Epithelial cell of prostate (primary cell): Measurements from ENCODE around the gene IDUA.

Experiments used
- DNase-seq: peaks from one replicate; pipeline ENCODE4 v3.0.0-alpha.2; 2011; ENCODE audit warnings: low read depth, low spot score
- H3K27ac ChIP-seq: fragments of 450-650 bp; 2 replicates; pipeline ENCODE4 v1.5.1; 2017; ENCODE audit warnings: mild to moderate bottlenecking

IDUA gene

DNA sequence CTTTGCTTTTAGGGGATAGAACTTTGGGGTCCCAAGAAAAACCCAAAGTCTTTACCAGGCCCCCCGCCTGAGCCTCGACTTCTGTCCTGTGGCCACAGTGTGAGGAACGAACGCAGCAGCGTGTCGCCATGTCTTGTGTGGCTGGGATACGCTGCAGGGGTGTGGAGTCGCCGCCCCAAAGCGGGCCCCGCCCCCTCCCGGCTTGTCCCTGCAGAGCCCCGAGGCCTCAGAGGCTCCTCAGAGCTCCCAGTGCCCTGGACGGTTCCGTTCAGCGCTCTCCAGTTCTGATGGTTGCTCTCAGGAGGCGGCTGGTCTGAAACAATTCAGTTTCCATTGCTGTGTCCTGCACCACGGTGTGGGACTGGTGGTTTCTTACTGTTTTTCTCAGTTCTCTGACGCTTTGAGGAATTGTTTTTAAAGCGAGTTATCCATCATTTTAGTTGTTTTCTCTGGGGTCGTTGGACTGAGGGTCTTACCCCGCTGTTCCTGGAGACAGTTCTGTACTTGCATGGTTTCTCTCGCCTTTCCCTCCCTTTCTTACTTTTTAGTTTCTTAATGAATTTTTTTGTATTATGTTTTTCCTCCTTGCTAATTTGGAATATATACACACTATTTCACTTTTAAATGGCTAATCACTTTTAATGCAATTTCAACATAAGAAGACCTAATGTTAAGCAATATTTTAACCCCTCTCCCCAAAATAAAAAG, 1.6 kb upstream of the IDUA start:
- no peak overlapping the region for H3K27ac ChIP-seq
- DNase-seq, result no peak

DNA sequence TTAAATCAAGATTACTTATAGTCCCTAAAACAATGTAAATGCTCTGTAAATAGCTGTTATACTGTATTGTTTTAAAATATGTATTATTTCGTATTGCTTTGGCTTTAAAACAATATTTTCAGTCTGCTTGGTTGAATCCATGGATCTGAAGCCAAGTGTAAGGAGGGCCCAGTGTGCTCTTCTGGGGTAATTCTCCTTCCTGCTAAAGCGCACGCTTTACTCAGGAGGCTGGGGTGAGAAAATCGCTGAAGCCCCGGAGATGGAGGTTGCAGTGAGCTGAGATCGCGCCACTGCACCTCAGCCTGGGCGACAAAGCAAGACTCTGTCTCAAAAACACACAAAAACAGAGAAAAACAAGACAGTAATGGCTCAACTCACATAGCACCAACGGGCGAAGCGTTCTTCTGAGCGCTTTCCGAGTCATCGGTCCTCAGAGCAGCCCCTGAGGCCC, 391 bp upstream of the IDUA start:
- peak overlapping the region; percentile 51 for H3K27ac ChIP-seq
- DNase-seq, result no peak

DNA sequence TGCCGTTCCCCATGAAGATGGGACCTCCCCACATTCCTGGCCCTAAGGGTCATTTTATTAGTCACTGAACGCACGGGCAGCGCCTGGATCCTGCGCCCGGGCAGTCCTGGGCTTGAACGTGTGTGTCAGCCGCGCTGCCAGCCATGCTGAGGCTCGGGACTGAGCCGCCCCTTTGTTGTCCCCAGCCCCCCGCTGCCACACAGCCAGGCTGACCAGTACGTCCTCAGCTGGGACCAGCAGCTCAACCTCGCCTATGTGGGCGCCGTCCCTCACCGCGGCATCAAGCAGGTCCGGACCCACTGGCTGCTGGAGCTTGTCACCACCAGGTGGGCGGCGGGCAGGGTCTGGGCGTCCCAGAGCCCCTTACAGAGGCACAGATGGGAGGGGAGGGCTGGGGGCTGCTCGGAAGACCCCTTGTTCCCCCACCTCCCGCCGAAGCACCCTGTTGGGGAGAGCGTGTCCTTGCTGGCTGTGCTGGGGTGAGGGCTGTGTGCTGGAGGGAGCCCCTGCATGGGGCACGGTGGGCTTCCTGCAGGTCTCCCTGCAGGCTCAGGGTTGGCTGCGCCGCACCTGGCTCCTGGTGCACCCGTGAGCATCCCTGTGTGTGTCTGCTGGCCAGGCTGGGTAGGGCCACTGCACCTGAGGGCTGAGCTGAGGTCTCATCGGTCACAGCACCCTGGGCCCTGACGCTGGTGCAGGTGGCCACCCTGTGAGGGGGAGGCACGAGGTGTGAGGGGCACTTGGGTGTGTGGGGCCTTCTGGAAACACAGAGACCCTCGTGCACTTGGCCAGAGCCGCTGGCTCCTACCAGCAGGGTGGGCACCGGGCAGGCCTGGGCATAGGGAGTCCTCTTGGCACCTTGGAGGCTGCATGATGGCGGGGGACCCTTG, 1.0 kb downstream of the IDUA start:
- no peak for DNase-seq
- peak overlapping the region; percentile 51 for H3K27ac ChIP-seq

DNA sequence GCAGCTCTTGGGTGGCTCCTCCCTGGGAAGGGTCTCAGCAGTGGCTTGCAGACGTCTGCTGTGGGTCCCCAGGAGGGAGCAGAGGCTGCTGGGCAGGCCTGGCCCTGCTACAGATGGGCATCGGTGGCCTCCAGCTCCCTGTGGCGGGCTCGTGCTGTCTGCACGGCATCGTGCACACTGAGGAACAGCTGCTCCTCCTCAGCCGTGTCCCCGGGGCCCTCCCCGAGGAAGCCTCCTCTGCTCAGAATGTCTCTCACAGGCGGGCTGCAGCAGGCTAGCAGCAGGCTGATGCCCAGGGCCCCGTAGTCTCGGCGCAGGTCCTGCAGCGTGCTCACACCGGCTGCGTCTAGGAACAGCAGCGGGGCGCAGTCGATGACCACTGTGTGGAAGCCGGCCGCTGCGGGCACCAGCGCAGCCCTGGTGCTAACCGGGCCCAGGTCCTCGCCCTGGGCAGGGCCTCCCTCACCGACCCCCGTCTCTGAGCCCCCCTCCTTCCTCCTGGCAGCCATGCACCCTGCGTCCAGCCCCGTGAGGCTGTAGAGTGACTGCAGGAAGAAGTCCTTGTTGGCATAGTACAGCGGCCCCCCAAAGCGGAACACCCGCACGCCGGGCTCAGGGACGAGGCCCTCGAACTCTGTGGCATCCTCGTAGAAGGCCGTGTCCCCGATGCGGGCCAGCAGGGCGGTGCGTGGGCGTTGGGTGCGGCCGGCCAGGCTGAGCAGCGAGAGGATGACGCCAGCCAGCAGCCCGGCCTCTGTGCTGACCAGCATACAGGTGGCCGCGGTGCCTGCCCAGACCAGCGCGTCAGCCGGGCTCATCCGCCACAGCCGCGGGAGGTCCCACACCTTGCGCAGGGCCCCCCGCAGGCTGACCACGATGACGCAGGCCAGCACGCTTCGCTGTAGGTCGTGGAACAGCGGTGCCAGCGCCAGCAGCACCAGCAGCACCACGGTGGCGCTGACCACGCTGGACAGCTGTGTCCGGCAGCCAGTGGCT, 2.2 kb downstream of the IDUA start:
- no peak for DNase-seq

DNA sequence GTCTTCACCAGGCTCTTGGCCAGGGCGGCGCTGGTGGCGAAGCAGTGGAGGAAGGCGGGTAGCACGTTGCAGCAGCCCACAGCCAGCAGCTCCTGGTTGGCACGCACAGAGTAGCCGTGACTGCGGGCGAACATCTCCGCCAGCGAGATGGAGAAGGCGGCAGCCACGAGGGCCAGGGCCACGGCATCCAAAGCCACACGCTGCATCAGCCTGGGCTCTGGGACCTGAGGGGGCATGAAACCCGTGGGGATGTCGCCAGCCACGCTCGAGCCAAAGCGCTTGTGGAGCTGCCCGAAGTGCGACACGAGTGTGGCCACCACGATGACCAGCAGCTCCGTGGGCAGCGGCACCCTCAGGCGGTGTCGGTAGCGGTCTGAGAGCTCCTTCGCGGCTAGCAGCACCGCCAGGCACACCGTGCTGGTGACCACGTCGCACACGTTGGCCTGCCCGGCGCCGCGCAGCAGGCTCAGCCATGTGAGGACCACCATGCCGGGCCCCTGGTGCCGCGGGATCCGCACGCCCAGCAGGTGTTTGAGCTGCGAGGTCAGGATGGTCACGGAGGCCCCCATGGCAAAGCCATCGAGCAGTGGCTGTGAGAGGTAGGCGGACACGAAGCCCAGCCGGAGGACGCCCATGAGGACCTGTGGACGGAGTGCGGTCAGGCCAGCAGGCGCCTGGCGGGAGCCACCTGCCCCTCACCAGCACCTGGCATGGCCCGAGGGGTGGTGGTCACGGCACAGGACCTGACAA, 3.1 kb downstream of the IDUA start:
- DNase-seq, result no peak
- no peak overlapping the region for H3K27ac ChIP-seq

More for the DNA sequence above, 2.2 kb downstream of the IDUA start:
- no peak overlapping the region for H3K27ac ChIP-seq

DNA sequence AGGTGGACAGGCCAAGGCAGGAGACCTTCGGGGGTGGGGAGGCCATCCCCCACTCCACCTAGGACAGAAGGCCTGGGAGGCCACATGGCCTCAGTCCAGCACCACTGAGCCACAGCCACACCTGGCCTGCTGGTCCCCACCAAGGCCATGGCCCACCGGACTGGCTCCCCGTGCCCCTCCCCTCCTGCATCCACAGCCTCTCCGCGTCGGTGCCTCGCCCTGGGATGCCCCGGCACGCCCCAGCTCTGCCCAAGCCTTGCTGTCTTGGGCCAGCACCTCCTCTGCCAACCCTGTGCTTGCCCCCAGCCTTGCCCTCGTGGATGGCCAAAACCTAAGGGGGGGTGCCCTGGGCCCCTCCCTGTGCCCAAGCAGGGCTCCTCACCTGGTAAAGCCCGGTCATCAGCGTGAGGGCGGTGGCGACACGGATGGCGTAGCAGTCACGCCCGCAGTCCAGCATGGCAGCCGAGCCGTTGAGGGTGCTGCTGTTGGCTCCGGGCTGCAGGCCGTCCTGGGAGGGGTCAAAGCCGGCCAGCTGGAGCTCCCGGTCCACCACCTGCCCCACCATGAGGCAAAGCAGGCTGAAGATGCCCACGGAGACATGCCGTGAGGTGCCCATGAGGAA, 4.0 kb downstream of the IDUA start:
- no peak overlapping the region for H3K27ac ChIP-seq
- DNase-seq, result no peak

DNA sequence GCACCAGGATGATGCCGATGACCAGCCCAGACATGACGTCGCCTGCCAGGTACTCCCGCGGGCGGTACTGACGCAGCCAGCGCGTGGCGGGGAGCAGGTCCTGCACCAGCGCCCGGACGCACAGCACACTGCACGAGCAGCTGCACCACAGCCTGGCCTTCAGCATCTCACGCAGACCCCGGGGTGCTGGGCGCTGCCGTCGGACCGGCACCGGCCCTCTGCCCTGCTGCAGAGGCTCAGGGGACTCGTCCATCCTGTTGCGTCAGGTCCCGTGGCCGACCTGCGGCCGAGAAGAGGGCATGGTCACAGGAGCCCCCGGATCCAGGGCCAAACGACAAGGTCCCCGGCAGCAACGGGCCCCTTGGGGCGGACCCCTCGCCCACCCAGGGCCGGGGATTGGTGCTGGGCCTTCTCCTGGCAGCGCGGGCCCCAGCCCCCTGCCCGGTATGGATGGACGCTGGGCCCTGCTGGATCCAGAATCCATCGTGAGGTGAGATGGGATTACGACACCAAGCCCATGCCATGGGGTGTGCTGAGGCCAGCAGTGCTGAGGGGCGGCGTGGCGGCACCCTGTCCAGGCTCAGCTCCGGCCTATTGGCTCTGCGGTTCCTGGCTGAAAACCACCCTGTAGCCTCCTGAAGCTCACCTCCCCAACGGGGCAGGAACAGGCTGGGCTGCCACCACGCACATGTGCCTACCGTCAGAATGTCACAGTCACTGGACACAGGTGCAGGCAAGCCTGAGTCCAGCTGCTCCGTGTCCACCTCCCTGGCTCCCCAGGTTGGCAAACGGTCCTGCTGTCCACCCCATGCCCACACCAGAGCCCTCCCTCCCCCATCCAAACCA, 4.8 kb downstream of the IDUA start:
- H3K27ac ChIP-seq, result no peak overlapping the region
- no peak for DNase-seq

DNA sequence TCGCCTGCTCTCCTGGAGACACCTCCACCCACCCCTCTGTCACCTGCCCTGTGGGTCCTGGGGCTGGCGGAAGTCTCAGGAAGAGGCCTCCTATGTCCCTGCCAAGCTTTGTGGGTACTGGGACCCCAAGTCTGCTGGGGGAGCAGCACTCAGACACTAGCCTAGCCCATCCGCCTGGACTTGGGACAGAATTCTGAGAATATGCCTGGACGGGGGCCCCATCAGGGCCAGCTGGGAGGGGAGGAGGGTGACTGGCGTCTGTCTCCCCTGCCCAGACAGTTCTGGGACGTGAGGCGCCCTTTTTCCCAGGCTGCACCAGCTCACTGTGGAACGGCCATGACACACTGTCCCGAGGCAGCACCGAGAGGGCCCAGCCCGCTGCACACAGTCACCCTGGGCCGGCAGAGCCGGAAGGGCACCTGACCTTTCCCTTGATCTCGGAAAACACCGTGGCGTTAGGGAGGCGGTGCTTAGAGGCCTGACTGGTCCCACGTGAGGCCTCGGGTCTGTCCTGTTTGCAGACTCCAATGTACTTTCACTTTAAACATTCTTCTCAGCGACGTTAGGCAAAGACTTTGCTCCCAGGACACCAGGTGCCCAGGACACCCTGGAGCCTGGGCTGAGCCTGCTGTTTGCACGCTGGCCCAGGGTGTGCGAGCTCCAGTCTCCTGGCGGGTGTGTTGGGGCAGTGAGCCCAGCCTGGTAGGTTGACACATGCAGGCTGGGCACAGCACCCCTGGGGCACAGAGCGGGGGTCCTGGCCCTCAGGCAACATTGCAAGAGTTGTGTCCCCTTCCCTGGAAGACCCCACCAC, 5.7 kb downstream of the IDUA start:
- no peak for DNase-seq
- no peak overlapping the region for H3K27ac ChIP-seq

DNA sequence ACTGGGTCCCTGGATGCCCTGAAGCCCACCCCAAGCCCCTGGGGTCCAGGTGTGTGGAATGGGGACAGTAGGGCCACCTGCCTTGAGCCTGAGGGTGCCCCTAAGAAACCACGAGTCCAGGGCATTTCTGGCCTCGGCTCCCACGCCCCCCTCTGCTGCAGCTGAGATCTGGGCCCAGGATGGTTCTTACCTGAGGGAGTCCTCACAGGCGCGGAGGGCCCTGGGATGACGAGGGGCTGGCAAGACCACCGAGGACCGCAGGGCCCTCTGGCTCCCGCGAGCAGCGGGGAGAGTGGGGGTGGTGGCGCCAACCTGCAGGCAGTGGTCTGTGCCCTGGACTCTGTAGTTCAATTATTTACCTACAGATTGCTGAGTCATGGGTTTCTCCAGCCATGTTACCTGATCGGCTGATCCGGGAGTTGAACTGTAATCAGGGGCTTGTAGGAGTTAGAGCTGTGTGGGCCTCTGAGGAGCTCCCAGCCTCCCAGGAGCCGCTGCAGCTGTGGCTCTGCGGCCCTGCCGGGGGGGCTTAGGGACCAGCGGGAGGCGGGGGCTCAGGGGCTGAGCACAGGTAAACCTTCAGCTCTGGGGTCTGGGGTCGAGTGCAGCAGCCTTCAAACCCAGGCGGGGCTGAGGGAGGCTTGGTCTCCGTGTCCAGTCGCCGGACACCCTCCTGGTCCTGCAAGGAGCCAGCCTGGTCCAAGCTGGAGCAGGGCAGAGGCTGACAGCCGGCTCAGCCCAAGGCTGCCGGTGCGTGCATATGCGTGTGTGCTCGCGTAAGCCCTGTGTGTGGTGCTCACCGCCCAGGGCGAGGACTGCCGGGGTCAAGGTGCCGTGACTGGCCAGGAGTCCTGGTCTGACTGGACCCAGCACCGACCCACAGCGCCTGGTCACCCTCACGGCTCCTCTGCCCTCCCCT, 6.5 kb downstream of the IDUA start, which contains the start of gene SLC26A1:
SLC26A1 (minus strand) TSS at position 294 of the 919 bp plus-strand sequence. CDS start 1,701 bp downstream, outside the sequence.
- no peak within 1 kb of the TSS for H3K27ac ChIP-seq
- DNase-seq, result no peak

DNA sequence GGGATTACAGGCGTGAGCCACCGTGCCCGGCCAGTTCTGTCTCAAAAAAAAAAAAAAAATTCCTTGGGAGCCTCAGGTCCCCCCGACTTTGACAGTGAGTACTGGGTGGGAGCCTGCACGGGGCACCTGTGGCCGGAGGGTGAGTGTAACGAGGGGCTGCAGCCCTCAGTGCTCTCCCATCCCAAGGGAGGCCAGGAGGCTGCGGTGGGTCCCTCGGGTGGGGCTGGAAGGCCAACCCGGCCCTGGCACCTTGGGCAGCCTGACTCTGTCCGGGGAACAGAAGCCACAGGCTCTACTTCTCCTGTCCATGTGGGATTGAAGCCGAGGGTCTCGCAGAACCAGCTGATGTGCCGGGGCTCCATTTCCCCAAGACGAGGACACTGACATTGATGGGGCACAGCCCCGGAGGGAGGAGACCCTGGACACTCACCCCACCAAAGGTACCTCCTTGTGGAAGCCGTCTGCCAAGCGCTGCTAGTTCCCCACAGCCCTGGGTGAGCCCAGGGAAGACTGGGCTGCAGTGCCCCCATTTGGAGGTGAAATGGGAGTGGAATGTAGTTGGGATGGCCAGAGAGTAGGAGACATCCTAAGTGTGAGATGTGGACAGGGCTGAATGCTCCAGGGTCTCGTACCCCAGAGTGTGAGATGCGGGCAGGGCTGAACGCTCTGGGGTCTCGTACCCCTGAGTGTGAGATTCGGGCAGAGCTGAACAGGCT, 8.6 kb downstream of the IDUA start:
- H3K27ac ChIP-seq, result no peak overlapping the region
- no peak for DNase-seq

DNA sequence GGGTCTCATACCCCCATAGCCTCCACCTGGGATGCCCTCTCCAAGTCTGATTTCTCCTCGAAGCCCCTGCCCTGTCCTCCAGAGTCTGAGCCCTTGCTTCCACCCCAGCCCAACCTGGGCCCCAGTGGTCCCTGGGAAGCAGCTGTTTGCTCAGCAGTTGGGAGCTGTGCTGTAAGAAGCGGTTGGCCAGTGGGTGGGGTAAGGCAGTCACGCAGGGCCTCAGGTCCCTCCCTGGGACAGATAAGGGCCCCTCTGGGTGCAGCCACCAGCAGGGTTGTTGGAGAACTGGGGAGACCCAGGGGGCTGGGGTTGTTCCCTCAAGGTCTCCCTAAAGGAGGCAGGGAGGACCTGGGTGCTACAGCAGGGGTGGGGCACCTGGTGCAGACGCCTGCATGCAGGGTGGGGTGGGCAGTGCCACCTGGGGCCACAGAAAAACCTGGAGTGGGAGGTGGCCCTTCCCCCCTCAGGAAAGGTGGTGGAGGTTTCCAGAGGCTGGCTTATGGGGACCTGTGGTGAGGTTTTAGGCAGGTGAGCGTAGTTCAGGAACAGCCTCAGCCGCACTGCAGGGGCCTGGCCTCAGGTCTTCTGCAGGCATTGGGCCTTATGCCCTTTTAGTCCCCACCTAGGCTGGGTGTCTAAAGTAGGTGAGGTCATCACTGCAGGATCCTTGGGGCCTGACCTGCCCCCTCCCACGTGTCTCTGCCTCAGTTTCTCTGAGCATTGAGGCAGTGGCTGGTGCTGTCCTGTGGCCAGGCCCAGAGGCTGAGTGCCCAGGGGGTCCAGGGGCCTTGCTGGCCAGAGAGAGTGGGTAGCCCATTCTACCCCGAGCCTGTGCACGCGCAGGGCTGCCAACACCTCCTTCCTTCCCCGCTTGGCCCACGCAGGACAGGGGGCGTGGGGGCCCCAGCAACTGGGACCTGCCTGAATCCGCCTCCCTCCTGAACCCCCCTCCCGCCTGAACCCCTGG, 9.5 kb downstream of the IDUA start:
- DNase-seq, result no peak
- no peak overlapping the region for H3K27ac ChIP-seq

DNA sequence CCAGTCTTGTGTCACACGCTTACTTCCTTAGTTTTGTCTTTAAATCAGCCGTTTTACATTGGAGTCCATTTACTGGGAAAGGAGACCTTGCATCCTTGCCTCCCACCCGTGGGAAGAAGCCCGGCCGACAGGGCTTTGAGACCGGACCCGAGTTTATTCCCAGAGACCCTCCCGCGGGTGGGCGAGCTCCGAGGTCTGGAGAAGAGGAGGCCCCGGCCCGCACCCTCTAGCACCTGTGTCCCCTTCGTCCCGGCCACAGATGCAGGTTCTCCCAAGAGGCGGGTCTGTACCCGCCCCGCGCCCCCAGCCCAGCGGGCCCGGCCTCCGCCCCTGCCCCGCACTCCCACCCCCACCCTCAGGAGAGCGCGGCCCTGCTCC, 10.1 kb downstream of the IDUA start:
- DNase-seq, result no peak
- H3K27ac ChIP-seq, result no peak overlapping the region

DNA sequence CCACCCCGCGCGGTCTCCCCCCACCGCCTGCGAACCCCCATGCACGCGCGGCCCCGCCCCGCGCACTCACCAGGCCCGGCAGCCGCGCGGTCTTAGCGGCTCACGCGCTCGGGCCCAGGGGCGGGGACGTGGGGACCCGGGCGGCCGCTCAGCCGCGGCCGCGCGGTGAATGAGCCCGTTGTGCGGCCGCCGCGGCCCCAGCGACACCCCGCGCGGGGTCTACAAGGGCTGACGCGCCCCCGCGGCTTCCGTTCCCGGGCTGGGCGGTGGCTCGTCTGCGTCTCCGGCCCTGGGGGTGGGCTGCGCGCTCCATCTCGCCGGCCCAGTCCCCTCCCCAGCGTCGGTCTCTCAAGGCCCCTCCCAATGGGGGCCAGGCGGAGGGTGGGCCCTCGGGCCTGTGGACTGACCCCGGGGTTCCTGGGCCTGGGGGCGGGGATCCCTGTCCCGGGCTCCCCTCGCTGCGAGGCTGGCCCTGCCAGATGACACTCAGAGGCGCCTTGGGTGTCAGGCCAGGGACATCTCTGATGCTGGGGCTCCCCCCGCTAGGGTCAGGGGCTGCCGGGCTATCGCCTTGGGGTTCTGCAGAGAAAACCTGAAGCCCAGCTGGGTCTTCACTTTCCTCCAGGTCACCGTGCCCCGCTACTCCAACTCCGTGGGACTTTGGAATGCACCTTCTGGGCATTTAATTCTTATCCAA, 10.7 kb downstream of the IDUA start:
- no peak for DNase-seq
- no peak overlapping the region for H3K27ac ChIP-seq

DNA sequence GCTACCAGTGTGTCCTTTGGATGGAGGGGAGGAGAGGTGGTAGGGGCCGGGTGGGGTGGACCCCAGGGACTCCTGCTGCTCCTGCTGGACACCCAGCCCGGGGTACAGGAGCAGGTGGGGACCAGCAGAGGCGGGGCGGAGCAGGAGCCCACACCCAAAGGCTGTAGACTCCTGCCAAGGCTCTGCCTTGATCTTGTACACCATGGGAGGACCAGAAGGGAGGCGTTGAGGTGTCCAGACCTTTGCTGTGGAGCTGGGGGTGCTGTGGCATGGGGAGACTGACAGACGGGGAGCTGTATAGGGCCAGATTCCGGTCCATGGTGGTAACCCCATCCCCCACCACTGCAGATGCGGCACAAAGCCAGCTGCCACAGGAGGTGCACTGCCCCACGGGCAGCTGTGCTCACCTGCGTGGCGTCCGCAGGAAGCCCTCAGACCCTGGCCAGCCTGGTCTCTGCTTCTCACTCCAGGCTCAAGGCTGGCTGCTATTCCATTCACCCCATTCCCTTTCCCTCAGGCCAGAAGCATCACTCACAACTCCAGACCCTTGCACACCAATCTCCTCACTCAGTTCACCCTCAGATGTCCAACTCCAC, 11.3 kb downstream of the IDUA start:
- no peak overlapping the region for H3K27ac ChIP-seq
- no peak for DNase-seq
